Effector memory CD8-positive, alpha-beta T cell (primary cell): ENCODE results near the gene ID1.
"Not testable (repeated sequence)": the region's sequence is repeated elsewhere in the genome, so short reads cannot be mapped to it uniquely, and the experiment has no call there.

Experiments used
- ATAC-seq: fragments of 150-1000 bp; cut with Tn5 transposase; replicated peaks from 2 replicates; pipeline ENCODE4 v1.10.0; 2021; ENCODE audit warnings: mild to moderate bottlenecking, moderate library complexity
- DNase-seq, 3 experiments: peaks; one replicate each; pipeline ENCODE4 v3.0.0; 2021
- H3K27ac Mint-ChIP-seq, 2 donors: one replicate each; pipeline ENCODE4 v1.8.0; 2022; ENCODE audit warnings: mild to moderate bottlenecking in 2 of 2, mixed read lengths in 2 of 2, moderate library complexity in 2 of 2
- H3K27me3 Mint-ChIP-seq, 2 donors: one replicate each; pipeline ENCODE4 v1.8.0; 2022; ENCODE audit warnings: mixed read lengths in 2 of 2
- H3K36me3 Mint-ChIP-seq: one replicate; pipeline ENCODE4 v1.8.0; 2022; ENCODE audit warnings: mild to moderate bottlenecking, moderate library complexity, mixed read lengths; ENCODE audit not compliant: insufficient read depth
- H3K4me1 Mint-ChIP-seq, 2 donors: one replicate each; pipeline ENCODE4 v1.8.0; 2022; ENCODE audit warnings: low read depth in 2 of 2, mixed read lengths in 2 of 2
- H3K4me3 Mint-ChIP-seq, 2 donors: one replicate each; pipeline ENCODE4 v1.8.0; 2022; ENCODE audit warnings: mild to moderate bottlenecking in 2 of 2, mixed read lengths in 2 of 2, moderate library complexity in 2 of 2
- H3K9me3 Mint-ChIP-seq, 2 donors: one replicate each; pipeline ENCODE4 v1.8.0; 2022; ENCODE audit warnings: mixed read lengths in 2 of 2

ID1 gene

GRCh38 chr20:31579941-31580651 is 25.0 kb upstream of the ID1 start:
- H3K36me3 Mint-ChIP-seq, DNase-seq, H3K27ac Mint-ChIP-seq, H3K4me3 Mint-ChIP-seq, ATAC-seq, H3K9me3 Mint-ChIP-seq, H3K27me3 Mint-ChIP-seq, H3K4me1 Mint-ChIP-seq: not testable (repeated sequence)

GRCh38 chr20:31580706-31581105 is 24.4 kb upstream of the ID1 start:
- H3K27ac Mint-ChIP-seq, result no peak overlapping the region
- no peaks in the 10 kb centered on the region for H3K9me3 Mint-ChIP-seq
- peaks cover 6% of the 10 kb centered on the region for H3K36me3 Mint-ChIP-seq
- H3K4me1 Mint-ChIP-seq, result no peaks in the 10 kb centered on the region
- ATAC-seq (no peak), DNase-seq (no peak)
- H3K4me3 Mint-ChIP-seq, result no peak overlapping the region
- no peaks in the 10 kb centered on the region for H3K27me3 Mint-ChIP-seq

GRCh38 chr20:31581391-31581790 is 23.7 kb upstream of the ID1 start:
- no peak overlapping the region for H3K27ac Mint-ChIP-seq
- H3K4me3 Mint-ChIP-seq, result no peak overlapping the region
- no peak for ATAC-seq
- no peaks in the 10 kb centered on the region for H3K4me1 Mint-ChIP-seq
- DNase-seq, result no peak
- no peaks in the 10 kb centered on the region for H3K27me3 Mint-ChIP-seq
- H3K9me3 Mint-ChIP-seq, result no peaks in the 10 kb centered on the region
- H3K36me3 Mint-ChIP-seq, result peaks cover 6% of the 10 kb centered on the region

GRCh38 chr20:31587545-31588389 is 17.3 kb upstream of the ID1 start:
- DNase-seq (no peak), ATAC-seq (peak; percentile 61)
- H3K4me1 Mint-ChIP-seq, result peaks cover 6 to 10% of the 10 kb centered on the region in 2 donors
- peaks cover 13 to 22% of the 10 kb centered on the region in 2 donors for H3K27me3 Mint-ChIP-seq
- no peak overlapping the region for H3K27ac Mint-ChIP-seq
- H3K4me3 Mint-ChIP-seq, result peak overlapping the region; percentile 62 to 70
- no peaks in the 10 kb centered on the region for H3K9me3 Mint-ChIP-seq
- peaks cover 9% of the 10 kb centered on the region for H3K36me3 Mint-ChIP-seq

- Mint-ChIP-seq H3K27me3 (peaks cover 13 to 46% of the 10 kb centered on the region in 2 donors), H3K27ac (no peak overlapping the region), H3K36me3 (peaks cover 6% of the 10 kb centered on the region), H3K4me3 (peak overlapping the region in 1 of 2 donors; percentile 25), H3K9me3 (no peaks in the 10 kb centered on the region), H3K4me1 (peaks cover 6 to 12% of the 10 kb centered on the region in 2 donors)
- DNase-seq (no peak), ATAC-seq (no peak)
These were observed 14.3 kb upstream of the ID1 start for GRCh38 chr20:31590717-31591225.

- ATAC-seq, result no peak
- peaks cover 1 to 7% of the 10 kb centered on the region in 2 donors for H3K4me1 Mint-ChIP-seq
- H3K4me3 Mint-ChIP-seq, result no peak overlapping the region
- no peaks in the 10 kb centered on the region for H3K9me3 Mint-ChIP-seq
- DNase-seq, result no peak
- no peak overlapping the region for H3K27ac Mint-ChIP-seq
- peaks cover 2% of the 10 kb centered on the region for H3K36me3 Mint-ChIP-seq
- peaks cover 7 to 42% of the 10 kb centered on the region in 2 donors for H3K27me3 Mint-ChIP-seq
These were observed 11.7 kb upstream of the ID1 start for GRCh38 chr20:31593221-31594001.

GRCh38 chr20:31594002-31594557 is 11.0 kb upstream of the ID1 start:
- Mint-ChIP-seq H3K27me3 (peaks cover 0 to 35% of the 10 kb centered on the region in 2 donors), H3K36me3 (no peaks in the 10 kb centered on the region), H3K9me3 (no peaks in the 10 kb centered on the region), H3K4me3 (no peak overlapping the region), H3K27ac (no peak overlapping the region), H3K4me1 (peaks cover 0 to 2% of the 10 kb centered on the region in 2 donors)
- DNase-seq, result no peak
- no peak for ATAC-seq

GRCh38 chr20:31594558-31595379 is 10.3 kb upstream of the ID1 start:
- no peak overlapping the region for H3K27ac Mint-ChIP-seq
- no peaks in the 10 kb centered on the region for H3K9me3 Mint-ChIP-seq
- H3K4me1 Mint-ChIP-seq, result peaks cover 0 to 2% of the 10 kb centered on the region in 2 donors

GRCh38 chr20:31595380-31595653 is 9.8 kb upstream of the ID1 start:
- no peaks in the 10 kb centered on the region for H3K9me3 Mint-ChIP-seq
- peak overlapping the region in 1 of 2 donors; percentile 2 for H3K27ac Mint-ChIP-seq
- H3K27me3 Mint-ChIP-seq, result peaks cover 0 to 28% of the 10 kb centered on the region in 2 donors
- DNase-seq, result no peak
- H3K4me1 Mint-ChIP-seq, result peaks cover 0 to 2% of the 10 kb centered on the region in 2 donors
- no peak overlapping the region for H3K4me3 Mint-ChIP-seq
- ATAC-seq, result no peak
- H3K36me3 Mint-ChIP-seq, result no peaks in the 10 kb centered on the region

More at GRCh38 chr20:31594558-31595379, 10.3 kb upstream of the ID1 start:
- H3K36me3 Mint-ChIP-seq, result no peaks in the 10 kb centered on the region
- H3K4me3 Mint-ChIP-seq, result no peak overlapping the region
- ATAC-seq (no peak), DNase-seq (no peak)
- H3K27me3 Mint-ChIP-seq, result peaks cover 0 to 28% of the 10 kb centered on the region in 2 donors

- H3K27me3 Mint-ChIP-seq, result peaks cover 0 to 28% of the 10 kb centered on the region in 2 donors
- H3K27ac Mint-ChIP-seq, result peak overlapping the region in 1 of 2 donors; percentile 2
- ATAC-seq, result no peak
- H3K4me3 Mint-ChIP-seq, result no peak overlapping the region
- no peak for DNase-seq
- peaks cover 0 to 2% of the 10 kb centered on the region in 2 donors for H3K4me1 Mint-ChIP-seq
- no peaks in the 10 kb centered on the region for H3K9me3 Mint-ChIP-seq
- H3K36me3 Mint-ChIP-seq, result peaks cover 2% of the 10 kb centered on the region
These were observed 9.3 kb upstream of the ID1 start for GRCh38 chr20:31595654-31596411.

- DNase-seq, ATAC-seq, H3K27ac Mint-ChIP-seq, H3K4me3 Mint-ChIP-seq, H3K36me3 Mint-ChIP-seq, H3K4me1 Mint-ChIP-seq, H3K9me3 Mint-ChIP-seq: not testable (repeated sequence)
- H3K27me3 Mint-ChIP-seq, result peaks cover 0 to 28% of the 10 kb centered on the region in 2 donors
These were observed 8.7 kb upstream of the ID1 start for GRCh38 chr20:31596412-31596715.

- Mint-ChIP-seq H3K9me3 (no peaks in the 10 kb centered on the region), H3K4me1 (peaks cover 0 to 2% of the 10 kb centered on the region in 2 donors), H3K36me3 (peaks cover 3% of the 10 kb centered on the region), H3K27ac (no peak overlapping the region), H3K27me3 (peaks cover 0 to 28% of the 10 kb centered on the region in 2 donors), H3K4me3 (no peak overlapping the region)
- no peak for DNase-seq
- no peak for ATAC-seq
These were observed 8.1 kb upstream of the ID1 start for GRCh38 chr20:31596831-31597480.
